GM06990 (cell line): ENCODE data around the gene SUSD5.
A peak's percentile ranks its signal among the peaks of the same experiment; 100 is the strongest.

Experiments used
- DNase-seq: peaks from one replicate; pipeline ENCODE4 v3.0.0-alpha.2; 2011; ENCODE audit not compliant: insufficient read length; ENCODE audit errors: extremely low read depth
- H3K27me3 ChIP-seq: replicated peaks from 2 replicates; pipeline ENCODE4 v1.6.0; 2011; ENCODE audit warnings: low read length; ENCODE audit not compliant: control insufficient read depth, insufficient read depth
- H3K36me3 ChIP-seq: 2 replicates; pipeline ENCODE4 v1.5.1; 2011; ENCODE audit warnings: low read length; ENCODE audit not compliant: control insufficient read depth, insufficient read depth
- H3K4me3 ChIP-seq: replicated peaks from 2 replicates; pipeline ENCODE4 v1.5.1; 2011; ENCODE audit warnings: low read depth, mild to moderate bottlenecking, control low read depth, low read length
- CTCF ChIP-seq: IDR thresholded peaks from 2 replicates; pipeline ENCODE4 v1.5.1; 2011; ENCODE audit warnings: low read length, control low read depth, mild to moderate bottlenecking, inconsistent platforms; ENCODE audit not compliant: insufficient read depth, poor library complexity, severe bottlenecking

SUSD5 gene

GRCh38 chr3:33131331-33132018 is 87.1 kb downstream of the SUSD5 start:
- peak; percentile 61 for TF ChIP-seq CTCF
- Histone ChIP-seq H3K36me3 (no peaks in the 10 kb centered on the region; the same call in 1 of the 2 replicates), H3K27me3 (no peaks in the 10 kb centered on the region), H3K4me3 (no peak overlapping the region)
- no peak for DNase-seq

GRCh38 chr3:33130144-33130543 is 88.5 kb downstream of the SUSD5 start:
- H3K27me3 ChIP-seq, result no peaks in the 10 kb centered on the region
- no peak for TF ChIP-seq CTCF
- DNase-seq, result no peak
- H3K36me3 ChIP-seq, result no peaks in the 10 kb centered on the region; the same call in 1 of the 2 replicates
- no peak overlapping the region for H3K4me3 ChIP-seq

GRCh38 chr3:33128706-33129105 is 89.9 kb downstream of the SUSD5 start:
- Histone ChIP-seq H3K36me3 (no peaks in the 10 kb centered on the region; the same call in 1 of the 2 replicates), H3K4me3 (no peak overlapping the region), H3K27me3 (no peaks in the 10 kb centered on the region)
- TF ChIP-seq CTCF, result no peak
- DNase-seq, result no peak

GRCh38 chr3:33125840-33126239 is 92.8 kb downstream of the SUSD5 start:
- no peak overlapping the region for H3K4me3 ChIP-seq
- TF ChIP-seq CTCF, result no peak
- H3K27me3 ChIP-seq, result no peaks in the 10 kb centered on the region
- DNase-seq, result no peak
- H3K36me3 ChIP-seq, result no peaks in the 10 kb centered on the region; the same call in 1 of the 2 replicates

GRCh38 chr3:33124638-33125037 is 94.0 kb downstream of the SUSD5 start:
- H3K4me3 ChIP-seq, result no peak overlapping the region
- no peak for TF ChIP-seq CTCF
- H3K36me3 ChIP-seq, result no peaks in the 10 kb centered on the region; the same call in 1 of the 2 replicates
- no peaks in the 10 kb centered on the region for H3K27me3 ChIP-seq
- DNase-seq, result no peak
